ENCODE data around the gene FAM117B.

FAM117B gene

DNA sequence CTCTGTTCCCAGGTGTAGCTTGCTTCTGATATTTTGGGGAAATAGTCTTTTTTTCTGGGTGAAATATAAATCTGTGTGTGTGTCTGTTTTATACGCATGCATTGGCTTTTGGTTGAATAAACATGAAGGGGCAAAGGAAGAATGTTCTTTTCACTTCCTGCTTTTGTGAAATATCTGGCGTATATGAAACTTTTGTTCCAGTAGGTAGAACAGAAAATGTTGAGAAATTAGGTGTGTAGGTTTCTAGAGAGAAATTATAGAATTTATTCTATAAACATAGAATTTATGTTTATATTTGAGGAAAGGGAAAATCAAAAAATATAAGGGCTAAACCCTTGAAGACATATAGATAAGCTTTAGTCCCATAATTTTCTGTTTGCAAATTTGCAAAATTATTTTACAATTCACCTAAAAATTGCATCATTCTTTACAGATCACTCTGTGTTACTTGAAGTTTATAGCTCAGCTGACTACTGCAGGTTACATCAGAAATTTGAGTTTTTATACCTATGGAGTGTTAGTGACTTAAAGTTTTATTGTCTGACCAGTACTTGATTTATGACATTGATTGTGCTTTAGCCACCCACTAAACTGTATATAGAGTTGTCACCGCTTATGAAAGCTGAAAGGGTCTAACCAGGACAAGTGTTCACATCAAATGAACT is 116.1 kb downstream of the FAM117B start:
- no peak overlapping the region for H3K4me3 ChIP-seq (ENCODE audit: control insufficient read depth, low read depth, low read length)
- TF ChIP-seq, protein P1, sequence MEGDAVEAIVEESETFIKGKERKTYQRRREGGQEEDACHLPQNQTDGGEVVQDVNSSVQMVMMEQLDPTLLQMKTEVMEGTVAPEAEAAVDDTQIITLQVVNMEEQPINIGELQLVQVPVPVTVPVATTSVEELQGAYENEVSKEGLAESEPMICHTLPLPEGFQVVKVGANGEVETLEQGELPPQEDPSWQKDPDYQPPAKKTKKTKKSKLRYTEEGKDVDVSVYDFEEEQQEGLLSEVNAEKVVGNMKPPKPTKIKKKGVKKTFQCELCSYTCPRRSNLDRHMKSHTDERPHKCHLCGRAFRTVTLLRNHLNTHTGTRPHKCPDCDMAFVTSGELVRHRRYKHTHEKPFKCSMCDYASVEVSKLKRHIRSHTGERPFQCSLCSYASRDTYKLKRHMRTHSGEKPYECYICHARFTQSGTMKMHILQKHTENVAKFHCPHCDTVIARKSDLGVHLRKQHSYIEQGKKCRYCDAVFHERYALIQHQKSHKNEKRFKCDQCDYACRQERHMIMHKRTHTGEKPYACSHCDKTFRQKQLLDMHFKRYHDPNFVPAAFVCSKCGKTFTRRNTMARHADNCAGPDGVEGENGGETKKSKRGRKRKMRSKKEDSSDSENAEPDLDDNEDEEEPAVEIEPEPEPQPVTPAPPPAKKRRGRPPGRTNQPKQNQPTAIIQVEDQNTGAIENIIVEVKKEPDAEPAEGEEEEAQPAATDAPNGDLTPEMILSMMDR (IDR thresholded peaks at IDR 0.05; ENCODE audit: control insufficient read depth, insufficient read depth, low read depth, low read length, missing control alignments): no peak
- DNase-seq (ENCODE audit: low read depth): no peak

DNA sequence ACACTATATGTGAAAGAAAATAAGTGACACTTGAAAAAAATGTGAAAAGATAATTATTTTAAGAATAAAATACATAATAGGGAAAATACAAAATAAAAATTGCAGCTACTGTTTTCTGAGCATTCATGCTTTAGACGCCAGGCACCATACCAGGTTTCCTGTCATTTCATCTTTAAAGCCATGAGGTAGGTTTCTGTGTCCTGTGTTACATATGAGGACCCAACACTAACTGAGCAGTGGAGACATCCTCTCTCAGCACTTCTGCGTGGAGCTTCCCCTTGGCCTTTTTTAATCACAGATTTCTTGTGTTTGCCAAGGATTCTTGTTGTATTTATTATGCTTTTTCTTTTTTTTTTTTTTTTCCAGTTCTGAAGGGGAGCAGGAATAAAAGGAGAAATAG is 117.3 kb downstream of the FAM117B start:
- no peak for DNase-seq (ENCODE audit: low read depth)
- no peak overlapping the region for H3K4me3 ChIP-seq (ENCODE audit: control insufficient read depth, low read depth, low read length)
- TF ChIP-seq, protein P1 (IDR thresholded peaks at IDR 0.05; ENCODE audit: control insufficient read depth, insufficient read depth, low read depth, low read length, missing control alignments): no peak

DNA sequence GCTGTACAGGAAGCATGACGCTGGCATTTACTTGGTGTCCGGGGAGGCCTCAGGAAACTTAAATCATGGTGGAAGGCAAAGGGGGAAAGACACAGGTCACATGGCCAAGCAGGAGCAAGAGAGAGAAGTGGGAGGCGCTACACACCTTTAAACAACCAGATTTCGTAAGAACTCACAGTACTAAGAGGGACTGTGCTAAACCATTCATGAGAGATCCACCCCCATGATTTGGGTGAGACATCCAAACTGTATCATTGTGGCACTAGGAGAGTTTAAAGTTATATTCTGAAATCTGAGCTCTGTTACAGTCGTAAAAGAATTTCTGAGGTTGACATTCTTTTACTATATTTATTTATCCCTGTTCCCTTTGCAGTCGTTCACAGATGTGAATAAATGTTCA is 120.2 kb downstream of the FAM117B start:
- no peak overlapping the region for H3K4me3 ChIP-seq (ENCODE audit: control insufficient read depth, low read depth, low read length)
- DNase-seq (ENCODE audit: low read depth): no peak
- TF ChIP-seq, protein P1 (IDR thresholded peaks at IDR 0.05; ENCODE audit: control insufficient read depth, insufficient read depth, low read depth, low read length, missing control alignments): no peak

DNA sequence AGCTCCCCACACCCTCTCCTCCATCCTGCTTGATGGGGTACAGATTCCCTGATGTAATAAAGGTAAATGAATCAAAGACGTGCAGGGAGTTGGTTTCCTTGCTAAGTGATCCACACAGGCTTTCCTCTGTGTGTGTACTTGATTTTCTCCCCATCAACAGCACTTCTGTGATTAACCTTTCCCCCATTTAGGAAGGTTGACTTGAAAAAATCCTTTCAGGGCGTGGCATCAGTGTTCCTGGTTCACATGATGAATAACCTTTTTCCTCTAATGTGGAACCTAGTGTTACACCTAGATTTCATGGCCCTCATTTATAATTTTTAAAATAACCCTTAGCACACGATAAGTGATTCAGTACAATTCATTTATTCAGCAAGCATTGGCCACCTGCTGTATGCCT is 121.8 kb downstream of the FAM117B start:
- DNase-seq (ENCODE audit: low read depth): no peak
- TF ChIP-seq, protein P1 (IDR thresholded peaks at IDR 0.05; ENCODE audit: control insufficient read depth, insufficient read depth, low read depth, low read length, missing control alignments): no peak
- no peak overlapping the region for H3K4me3 ChIP-seq (ENCODE audit: control insufficient read depth, low read depth, low read length)

DNA sequence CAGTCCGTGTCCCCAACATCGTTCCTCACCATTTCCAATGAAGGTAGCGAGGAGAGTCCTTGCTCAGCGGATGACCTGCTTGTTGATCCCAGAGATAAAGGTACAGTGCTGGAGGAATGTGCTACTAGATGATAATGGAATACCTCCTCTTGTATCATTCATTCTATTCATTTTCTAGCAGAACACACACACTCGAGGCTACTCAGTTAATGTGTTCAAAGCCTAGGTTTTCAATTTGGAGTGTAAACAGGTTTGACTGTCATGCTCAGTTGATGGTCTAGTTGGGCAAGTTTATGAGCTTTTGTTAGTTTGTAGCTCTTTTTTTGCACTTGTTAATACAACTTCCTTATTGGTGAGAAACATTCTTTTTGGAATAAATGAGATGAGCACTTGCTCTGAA is 122.6 kb downstream of the FAM117B start:
- TF ChIP-seq, protein P1 (IDR thresholded peaks at IDR 0.05; ENCODE audit: control insufficient read depth, insufficient read depth, low read depth, low read length, missing control alignments): no peak
- DNase-seq (ENCODE audit: low read depth): no peak

DNA sequence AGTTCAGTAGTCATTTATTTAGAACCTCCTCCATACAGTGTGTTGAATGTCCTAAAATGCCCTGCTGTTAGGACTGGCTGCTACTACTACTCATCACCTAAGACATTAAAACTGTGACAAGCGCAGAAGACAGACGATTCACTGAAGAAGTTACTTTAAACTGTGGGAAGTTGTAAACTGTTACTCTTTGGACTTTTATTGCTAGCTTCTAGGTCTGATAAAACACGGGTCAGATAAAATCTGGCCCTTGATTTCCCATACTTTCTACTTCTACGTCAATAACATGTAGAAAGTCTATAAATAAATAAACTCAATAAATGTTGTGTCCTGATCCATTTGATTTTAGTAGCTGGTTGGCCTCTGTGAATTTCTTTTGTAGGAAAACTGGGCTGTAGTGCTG is 123.4 kb downstream of the FAM117B start:
- no peak overlapping the region for H3K4me3 ChIP-seq (ENCODE audit: control insufficient read depth, low read depth, low read length)
- DNase-seq (ENCODE audit: low read depth): no peak
- TF ChIP-seq, protein P1 (IDR thresholded peaks at IDR 0.05; ENCODE audit: control insufficient read depth, insufficient read depth, low read depth, low read length, missing control alignments): no peak

More for the DNA sequence above, 122.6 kb downstream of the FAM117B start:
- no peak overlapping the region for H3K4me3 ChIP-seq (ENCODE audit: control insufficient read depth, low read depth, low read length)

Measured in AG09309 (cell line).